OCI-LY3 (cell line): ENCODE data around the gene CASK.

Experiments used
- H2AFZ ChIP-seq: fragments of 200-600, 300-600 bp; shearing (Covaris generic); 2 replicates; pipeline ENCODE4 v1.6.0; 2014; ENCODE audit warnings: antibody characterized with exemption, low read depth, low read length
- H3K27ac ChIP-seq: fragments of 200-600, 300-600 bp; sonication (generic); 2 replicates; pipeline ENCODE4 v1.5.1; 2014; ENCODE audit warnings: mild to moderate bottlenecking, low read length, moderate library complexity, mixed read lengths
- H3K27me3 ChIP-seq: fragments of 200-600, 300-600 bp; sonication (generic); 2 replicates; pipeline ENCODE4 v1.6.1; 2014; ENCODE audit warnings: low read depth, low read length, mixed read lengths
- H3K36me3 ChIP-seq: fragments of 200-600, 300-600 bp; sonication (generic); replicated peaks from 2 replicates; pipeline ENCODE3; 2014; ENCODE audit warnings: low read depth, low read length, mixed read lengths
- H3K4me1 ChIP-seq: fragments of 300-600, 200-600 bp; sonication (generic); 2 replicates; pipeline ENCODE4 v1.6.1; 2014; ENCODE audit warnings: low read length, mixed read lengths
- H3K4me2 ChIP-seq: fragments of 200-600, 300-600 bp; sonication (generic); 2 replicates; pipeline ENCODE4 v1.6.1; 2014; ENCODE audit warnings: low read length, mixed read lengths
- H3K4me3 ChIP-seq: fragments of 300-600, 200-600 bp; sonication (generic); 2 replicates; pipeline ENCODE4 v1.5.1; 2014; ENCODE audit warnings: antibody characterized with exemption, mild to moderate bottlenecking, low read length, moderate library complexity
- H3K79me2 ChIP-seq: fragments of 300-600, 200-600 bp; shearing (Covaris generic); 2 replicates; pipeline ENCODE4 v1.6.1; 2014; ENCODE audit warnings: mild to moderate bottlenecking, low read length, mixed read lengths
- H3K9ac ChIP-seq: fragments of 300-600, 200-600 bp; shearing (Covaris generic); 2 replicates; pipeline ENCODE4 v1.6.0; 2014; ENCODE audit warnings: mild to moderate bottlenecking, low read length, moderate library complexity
- H3K9me3 ChIP-seq: fragments of 200-600, 300-600 bp; shearing (Covaris generic); 2 replicates; pipeline ENCODE4 v1.6.1; 2014; ENCODE audit warnings: low read length, mixed read lengths; ENCODE audit not compliant: insufficient read depth
- H4K20me1 ChIP-seq: fragments of 200-600, 300-600 bp; sonication (generic); 2 replicates; pipeline ENCODE4 v1.6.1; 2016; ENCODE audit warnings: low read length, mixed read lengths; ENCODE audit not compliant: insufficient read depth
- EZH2phosphoT487 ChIP-seq: fragments of 200-600 bp; shearing (Covaris generic); IDR thresholded peaks from 2 replicates; pipeline ENCODE4 v1.6.1; 2018; ENCODE audit warnings: antibody characterized with exemption, mixed run types, low read depth
- TF ChIP-seq, protein P1 (sequence below): fragments of 200-600, 300-600 bp; sonication (generic); IDR thresholded peaks from 2 replicates; pipeline ENCODE4 v1.5.1; 2014; ENCODE audit warnings: antibody characterized with exemption, low read length, low read depth

The CASK gene

GRCh38 chrX:41921492-41922430 is 1.6 kb downstream of the CASK start:
- Histone ChIP-seq H3K4me2 (peak overlapping the region; percentile 70), H3K4me3 (peak overlapping the region; percentile 96), H3K9me3 (no peaks in the 10 kb centered on the region), H3K27me3 (no peaks in the 10 kb centered on the region), H3K4me1 (peaks cover 26% of the 10 kb centered on the region), H3K79me2 (peaks cover 64% of the 10 kb centered on the region), H3K36me3 (no peaks in the 10 kb centered on the region), H3K27ac (peak overlapping the region; percentile 55), H2AFZ (no peak overlapping the region), H3K9ac (peak overlapping the region; percentile 88), H4K20me1 (peaks cover 42% of the 10 kb centered on the region)
- TF ChIP-seq EZH2phosphoT487, result no peak
- TF ChIP-seq, protein P1, sequence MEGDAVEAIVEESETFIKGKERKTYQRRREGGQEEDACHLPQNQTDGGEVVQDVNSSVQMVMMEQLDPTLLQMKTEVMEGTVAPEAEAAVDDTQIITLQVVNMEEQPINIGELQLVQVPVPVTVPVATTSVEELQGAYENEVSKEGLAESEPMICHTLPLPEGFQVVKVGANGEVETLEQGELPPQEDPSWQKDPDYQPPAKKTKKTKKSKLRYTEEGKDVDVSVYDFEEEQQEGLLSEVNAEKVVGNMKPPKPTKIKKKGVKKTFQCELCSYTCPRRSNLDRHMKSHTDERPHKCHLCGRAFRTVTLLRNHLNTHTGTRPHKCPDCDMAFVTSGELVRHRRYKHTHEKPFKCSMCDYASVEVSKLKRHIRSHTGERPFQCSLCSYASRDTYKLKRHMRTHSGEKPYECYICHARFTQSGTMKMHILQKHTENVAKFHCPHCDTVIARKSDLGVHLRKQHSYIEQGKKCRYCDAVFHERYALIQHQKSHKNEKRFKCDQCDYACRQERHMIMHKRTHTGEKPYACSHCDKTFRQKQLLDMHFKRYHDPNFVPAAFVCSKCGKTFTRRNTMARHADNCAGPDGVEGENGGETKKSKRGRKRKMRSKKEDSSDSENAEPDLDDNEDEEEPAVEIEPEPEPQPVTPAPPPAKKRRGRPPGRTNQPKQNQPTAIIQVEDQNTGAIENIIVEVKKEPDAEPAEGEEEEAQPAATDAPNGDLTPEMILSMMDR, result no peak

DNA sequence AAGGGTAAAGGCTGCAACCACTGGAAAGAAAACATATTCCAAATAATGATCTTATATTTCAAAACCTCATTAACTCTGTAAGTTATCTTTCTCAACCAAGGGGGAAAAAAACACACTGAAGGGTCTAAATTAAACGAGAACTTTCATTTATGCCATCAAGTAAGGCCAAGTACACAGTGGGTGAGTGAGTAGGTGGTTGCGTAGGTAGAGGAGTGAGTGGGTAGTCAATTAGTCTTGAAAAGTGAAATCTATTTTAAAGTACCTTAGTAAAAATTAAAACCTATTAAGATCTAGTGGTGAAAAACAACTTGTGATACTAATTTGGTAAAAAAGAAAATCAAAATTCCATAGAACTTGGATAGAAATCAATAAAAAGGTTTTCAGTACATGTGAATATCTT is 3.5 kb downstream of the CASK start:
- H3K79me2 ChIP-seq, result peaks cover 80% of the 10 kb centered on the region
- H3K27ac ChIP-seq, result no peak overlapping the region
- H3K4me1 ChIP-seq, result peaks cover 26% of the 10 kb centered on the region
- H2AFZ ChIP-seq, result no peak overlapping the region
- TF ChIP-seq EZH2phosphoT487, result no peak
- TF ChIP-seq, protein P1, result no peak
- peak overlapping the region; percentile 70 for H3K4me2 ChIP-seq
- H3K36me3 ChIP-seq, result peaks cover 4% of the 10 kb centered on the region
- no peak overlapping the region for H3K9ac ChIP-seq
- peaks cover 51% of the 10 kb centered on the region for H4K20me1 ChIP-seq
- H3K4me3 ChIP-seq, result peak overlapping the region; percentile 27
- H3K9me3 ChIP-seq, result no peaks in the 10 kb centered on the region
- no peaks in the 10 kb centered on the region for H3K27me3 ChIP-seq

- H3K27me3 ChIP-seq, result no peaks in the 10 kb centered on the region
- H3K4me1 ChIP-seq, result peaks cover 22% of the 10 kb centered on the region
- H3K4me3 ChIP-seq, result no peak overlapping the region
- H3K9me3 ChIP-seq, result no peaks in the 10 kb centered on the region
- no peak overlapping the region for H3K9ac ChIP-seq
- H2AFZ ChIP-seq, result no peak overlapping the region
- H4K20me1 ChIP-seq, result peaks cover 63% of the 10 kb centered on the region
- peaks cover 4% of the 10 kb centered on the region for H3K36me3 ChIP-seq
- peaks cover 96% of the 10 kb centered on the region for H3K79me2 ChIP-seq
- no peak overlapping the region for H3K27ac ChIP-seq
- H3K4me2 ChIP-seq, result no peak overlapping the region
- TF ChIP-seq EZH2phosphoT487, result no peak
- TF ChIP-seq, protein P1, result no peak
Measured at GRCh38 chrX:41917517-41917916, 5.8 kb downstream of the CASK start.

DNA sequence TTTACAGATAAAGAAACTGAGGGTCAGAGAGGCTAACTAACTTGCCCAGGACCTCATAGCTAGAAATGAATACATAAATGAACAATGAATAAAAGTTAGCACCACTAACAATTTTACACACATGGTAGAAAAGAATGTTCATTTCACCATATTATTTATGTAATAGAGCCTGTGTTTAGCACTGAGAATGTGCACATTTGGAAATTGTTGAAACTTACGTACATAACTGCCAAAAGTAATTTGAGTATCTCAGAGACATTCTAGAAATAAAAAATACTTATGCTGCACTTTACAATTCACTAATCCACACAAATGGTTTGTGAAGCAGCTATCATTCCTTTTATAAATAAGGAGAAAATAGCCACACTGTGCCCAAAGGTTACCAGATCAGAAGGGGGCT is 9.9 kb downstream of the CASK start:
- no peak overlapping the region for H3K4me2 ChIP-seq
- no peak overlapping the region for H3K27ac ChIP-seq
- no peaks in the 10 kb centered on the region for H3K9me3 ChIP-seq
- peaks cover 54% of the 10 kb centered on the region for H4K20me1 ChIP-seq
- H3K4me1 ChIP-seq, result no peaks in the 10 kb centered on the region
- H3K9ac ChIP-seq, result no peak overlapping the region
- no peak overlapping the region for H2AFZ ChIP-seq
- no peaks in the 10 kb centered on the region for H3K27me3 ChIP-seq
- H3K79me2 ChIP-seq, result peaks cover 89% of the 10 kb centered on the region
- no peak overlapping the region for H3K4me3 ChIP-seq
- H3K36me3 ChIP-seq, result peaks cover 4% of the 10 kb centered on the region
- TF ChIP-seq, protein P1, result no peak
- TF ChIP-seq EZH2phosphoT487, result no peak
